Hematopoietic multipotent progenitor cell treated with erythropoietin and hydrocortisone succinate and interleukin-3 and kit ligand, for 6 days (in vitro differentiated cells): ENCODE results near the gene KCNN3.

Experiments
- DNase-seq: peaks from one replicate; pipeline ENCODE4 v3.0.0-alpha.2; 2015

KCNN3 gene

GRCh38 chr1:154859786-154860155 is 10.3 kb downstream of the KCNN3 start:
- no peak for DNase-seq

GRCh38 chr1:154859151-154859785 is 10.8 kb downstream of the KCNN3 start:
- no peak for DNase-seq

GRCh38 chr1:154857441-154858215 is 12.5 kb downstream of the KCNN3 start:
- DNase-seq = no peak

GRCh38 chr1:154857022-154857421 is 13.1 kb downstream of the KCNN3 start:
- no peak for DNase-seq

- no peak for DNase-seq
These were observed 13.5 kb downstream of the KCNN3 start for GRCh38 chr1:154856544-154856943.

GRCh38 chr1:154856049-154856448 is 14.0 kb downstream of the KCNN3 start:
- no peak for DNase-seq

- no peak for DNase-seq
These were observed 14.8 kb downstream of the KCNN3 start for GRCh38 chr1:154855186-154855851.

GRCh38 chr1:154852845-154853244 is 17.2 kb downstream of the KCNN3 start:
- DNase-seq = no peak

GRCh38 chr1:154851392-154852177 is 18.5 kb downstream of the KCNN3 start:
- DNase-seq = no peak

- no peak for DNase-seq
These were observed 20.4 kb downstream of the KCNN3 start for GRCh38 chr1:154849645-154850131.

GRCh38 chr1:154848983-154849382 is 21.1 kb downstream of the KCNN3 start:
- no peak for DNase-seq

- DNase-seq = no peak
These were observed 22.2 kb downstream of the KCNN3 start for GRCh38 chr1:154847891-154848290.

GRCh38 chr1:154846565-154847442 is 23.3 kb downstream of the KCNN3 start:
- DNase-seq = no peak

GRCh38 chr1:154845879-154846278 is 24.2 kb downstream of the KCNN3 start:
- DNase-seq = no peak

GRCh38 chr1:154845174-154845573 is 24.9 kb downstream of the KCNN3 start:
- no peak for DNase-seq

- no peak for DNase-seq
These were observed 25.8 kb downstream of the KCNN3 start for GRCh38 chr1:154844297-154844681.

- no peak for DNase-seq
These were observed 26.3 kb downstream of the KCNN3 start for GRCh38 chr1:154843636-154844296.

GRCh38 chr1:154842635-154843034 is 27.4 kb downstream of the KCNN3 start:
- no peak for DNase-seq

GRCh38 chr1:154841384-154841783 is 28.7 kb downstream of the KCNN3 start:
- no peak for DNase-seq

GRCh38 chr1:154840269-154841176 is 29.6 kb downstream of the KCNN3 start:
- no peak for DNase-seq
